WTC11 (cell line): Measurements from ENCODE around the gene WDPCP. TPM values are rescaled to one million over a fixed set of nuclear protein-coding genes. Genes with fewer than 3 reads are reported as not detected.

Source experiments
- ATAC-seq: fragments of 200-7000 bp; cut with Tn5 transposase; 2 replicates; pipeline ENCODE4 v1.10.0; 2021; ENCODE audit warnings: mild to moderate bottlenecking, moderate library complexity
- CTCF ChIA-PET: fragments of 300-600 bp; sonication (Branson Sonifier 250); formaldehyde crosslinking; loops from one replicate; lab custom pipeline; 2021; ENCODE audit warnings: antibody characterized with exemption; lab: Charles Lee
- POLR2A ChIA-PET: fragments of 350-600 bp; sonication (Branson Sonifier 250); formaldehyde crosslinking; loops from one replicate; lab custom pipeline; 2021; ENCODE audit warnings: antibody characterized with exemption; lab: Charles Lee
- DNase-seq: peaks from one replicate; pipeline ENCODE4 v3.0.0; 2021; ENCODE audit warnings: low spot score
- H3K27ac Mint-ChIP-seq: 2 replicates; pipeline ENCODE4 v1.8.0; 2021; ENCODE audit warnings: mixed read lengths
- H3K27me3 Mint-ChIP-seq: 2 replicates; pipeline ENCODE4 v1.8.0; 2021; ENCODE audit warnings: low read depth, mild to moderate bottlenecking, moderate library complexity, mixed read lengths
- H3K36me3 Mint-ChIP-seq: 2 replicates; pipeline ENCODE4 v1.8.0; 2021; ENCODE audit warnings: mixed read lengths
- H3K4me1 Mint-ChIP-seq: 2 replicates; pipeline ENCODE4 v1.8.0; 2022; ENCODE audit warnings: mixed read lengths
- H3K4me3 Mint-ChIP-seq: 2 replicates; pipeline ENCODE4 v1.8.0; 2021; ENCODE audit warnings: mild to moderate bottlenecking, moderate library complexity, mixed read lengths
- H3K9me3 Mint-ChIP-seq: 2 replicates; pipeline ENCODE4 v1.8.0; 2021; ENCODE audit warnings: mixed read lengths
- CREB1 ChIP-seq: sonication (generic); formaldehyde crosslinking; IDR thresholded peaks from 2 replicates; pipeline ENCODE4 v1.8.0; 2023; ENCODE audit warnings: mild to moderate bottlenecking, missing genetic modification reagents
- ESRRA ChIP-seq: sonication (generic); formaldehyde crosslinking; IDR thresholded peaks from 2 replicates; pipeline ENCODE4 v1.8.1; 2022; ENCODE audit warnings: mild to moderate bottlenecking, missing genetic modification reagents, borderline replicate concordance
- GTF2I ChIP-seq: fragments of 250-450 bp; sonication (Bioruptor Pico); conservative IDR thresholded peaks from 2 replicates; pipeline ENCODE4 v1.4.0; 2021; ENCODE audit warnings: mild to moderate bottlenecking
- JUN ChIP-seq: sonication (generic); formaldehyde crosslinking; IDR thresholded peaks from 2 replicates; pipeline ENCODE4 v1.8.0; 2023; ENCODE audit warnings: mild to moderate bottlenecking, missing genetic modification reagents
- NFATC4 ChIP-seq: fragments of 250-450 bp; sonication (Bioruptor Pico); IDR thresholded peaks from 2 replicates; pipeline ENCODE4 v1.9.0; 2021; ENCODE audit warnings: mild to moderate bottlenecking
- NFE2L1 ChIP-seq: sonication (generic); formaldehyde crosslinking; IDR thresholded peaks from 2 replicates; pipeline ENCODE4 v1.8.1; 2023; ENCODE audit warnings: missing genetic modification reagents
- OVOL2 ChIP-seq: fragments of 250-450 bp; sonication (Bioruptor Pico); IDR thresholded peaks from 2 replicates; pipeline ENCODE4 v1.9.0; 2021; ENCODE audit warnings: mild to moderate bottlenecking, borderline replicate concordance
- ZBTB43 ChIP-seq: sonication (generic); formaldehyde crosslinking; IDR thresholded peaks from 2 replicates; pipeline ENCODE4 v1.8.1; 2023; ENCODE audit warnings: mild to moderate bottlenecking, missing genetic modification reagents
- ZNF263 ChIP-seq: sonication (generic); formaldehyde crosslinking; IDR thresholded peaks from 2 replicates; pipeline ENCODE4 v1.8.1; 2022; ENCODE audit warnings: low read depth, mild to moderate bottlenecking, moderate library complexity, missing genetic modification reagents
- ZNF317 ChIP-seq: sonication (generic); formaldehyde crosslinking; IDR thresholded peaks from 2 replicates; pipeline ENCODE4 v1.8.1; 2023; ENCODE audit warnings: low read depth, mild to moderate bottlenecking, moderate library complexity, missing genetic modification reagents, borderline replicate concordance
- total RNA-seq: library from RNA; stranded (reverse); gene quantifications from 3 replicates; pipeline ENCODE4 v1.2.3, GENCODE V29; 2021
- TF ChIP-seq, protein P1 (sequence below): sonication (generic); formaldehyde crosslinking; IDR thresholded peaks from 2 replicates; pipeline ENCODE4 v1.8.0; 2022; ENCODE audit warnings: mild to moderate bottlenecking, missing genetic modification reagents
- TF ChIP-seq, protein P2 (sequence below): sonication (generic); formaldehyde crosslinking; IDR thresholded peaks from 2 replicates; pipeline ENCODE4 v1.8.1; 2023; ENCODE audit warnings: mild to moderate bottlenecking, moderate library complexity, missing genetic modification reagents
- TF ChIP-seq, protein P3 (sequence below): sonication (generic); formaldehyde crosslinking; conservative IDR thresholded peaks from 2 replicates; pipeline ENCODE4 v1.8.1; 2023; ENCODE audit warnings: mild to moderate bottlenecking, low read depth, missing genetic modification reagents, moderate library complexity
- TF ChIP-seq, protein P4 (sequence below): sonication (generic); formaldehyde crosslinking; IDR thresholded peaks from 2 replicates; pipeline ENCODE4 v1.8.1; 2022; ENCODE audit warnings: missing genetic modification reagents, borderline replicate concordance

WDPCP gene
- total RNA-seq, 1 experiment from 2014 or later = 10.9 TPM

- H3K27me3 Mint-ChIP-seq = no peaks in the 10 kb centered on the region
- H3K4me3 Mint-ChIP-seq = no peak overlapping the region
- H3K4me1 Mint-ChIP-seq = peaks cover 29% of the 10 kb centered on the region
- H3K9me3 Mint-ChIP-seq = peaks cover 11% of the 10 kb centered on the region
- TF ChIP-seq CREB1 = no peak
- H3K27ac Mint-ChIP-seq = peak overlapping the region; percentile 24; the same call in 1 of the 2 replicates
- ATAC-seq (peak; percentile 72), DNase-seq (no peak)
- POLR2A ChIA-PET = interaction anchor here (2.2 kb wide), 1 partner anchor 10 kb away, joined by 8 read pairs; the partner anchor contains the start of genes MDH1 and WDPCP
- peaks cover 9% of the 10 kb centered on the region for H3K36me3 Mint-ChIP-seq
- CTCF ChIA-PET = interaction anchor here (2.2 kb wide), 1 partner anchor 9 kb away, joined by 6 read pairs; the partner anchor contains the start of genes MDH1 and WDPCP
These were observed 9.5 kb downstream of the WDPCP start for GRCh38 chr2:63578767-63579166.

GRCh38 chr2:63576546-63576945 is 11.7 kb downstream of the WDPCP start:
- Mint-ChIP-seq H3K36me3 (peaks cover 19% of the 10 kb centered on the region), H3K27me3 (no peaks in the 10 kb centered on the region), H3K27ac (peak overlapping the region; percentile 48; the same call in 1 of the 2 replicates), H3K4me1 (peaks cover 35% of the 10 kb centered on the region), H3K9me3 (peaks cover 21% of the 10 kb centered on the region), H3K4me3 (no peak overlapping the region)
- POLR2A ChIA-PET = no interaction called here
- ATAC-seq (no peak), DNase-seq (no peak)
- CTCF ChIA-PET = no interaction called here
- TF ChIP-seq ZNF317 (CRISPR knock-in tag) = no peak
- TF ChIP-seq OVOL2 (CRISPR knock-in tag) = no peak
- TF ChIP-seq NFATC4 (CRISPR knock-in tag) = no peak
- TF ChIP-seq, protein P1, sequence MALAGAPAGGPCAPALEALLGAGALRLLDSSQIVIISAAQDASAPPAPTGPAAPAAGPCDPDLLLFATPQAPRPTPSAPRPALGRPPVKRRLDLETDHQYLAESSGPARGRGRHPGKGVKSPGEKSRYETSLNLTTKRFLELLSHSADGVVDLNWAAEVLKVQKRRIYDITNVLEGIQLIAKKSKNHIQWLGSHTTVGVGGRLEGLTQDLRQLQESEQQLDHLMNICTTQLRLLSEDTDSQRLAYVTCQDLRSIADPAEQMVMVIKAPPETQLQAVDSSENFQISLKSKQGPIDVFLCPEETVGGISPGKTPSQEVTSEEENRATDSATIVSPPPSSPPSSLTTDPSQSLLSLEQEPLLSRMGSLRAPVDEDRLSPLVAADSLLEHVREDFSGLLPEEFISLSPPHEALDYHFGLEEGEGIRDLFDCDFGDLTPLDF = no peak
- no peak for TF ChIP-seq GTF2I (CRISPR knock-in tag)
- TF ChIP-seq, protein P2, sequence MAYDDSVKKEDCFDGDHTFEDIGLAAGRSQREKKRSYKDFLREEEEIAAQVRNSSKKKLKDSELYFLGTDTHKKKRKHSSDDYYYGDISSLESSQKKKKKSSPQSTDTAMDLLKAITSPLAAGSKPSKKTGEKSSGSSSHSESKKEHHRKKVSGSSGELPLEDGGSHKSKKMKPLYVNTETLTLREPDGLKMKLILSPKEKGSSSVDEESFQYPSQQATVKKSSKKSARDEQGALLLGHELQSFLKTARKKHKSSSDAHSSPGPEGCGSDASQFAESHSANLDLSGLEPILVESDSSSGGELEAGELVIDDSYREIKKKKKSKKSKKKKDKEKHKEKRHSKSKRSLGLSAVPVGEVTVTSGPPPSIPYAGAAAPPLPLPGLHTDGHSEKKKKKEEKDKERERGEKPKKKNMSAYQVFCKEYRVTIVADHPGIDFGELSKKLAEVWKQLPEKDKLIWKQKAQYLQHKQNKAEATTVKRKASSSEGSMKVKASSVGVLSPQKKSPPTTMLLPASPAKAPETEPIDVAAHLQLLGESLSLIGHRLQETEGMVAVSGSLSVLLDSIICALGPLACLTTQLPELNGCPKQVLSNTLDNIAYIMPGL (CRISPR knock-in tag) = no peak
- no peak for TF ChIP-seq ESRRA (CRISPR knock-in tag)
- TF ChIP-seq, protein P3, sequence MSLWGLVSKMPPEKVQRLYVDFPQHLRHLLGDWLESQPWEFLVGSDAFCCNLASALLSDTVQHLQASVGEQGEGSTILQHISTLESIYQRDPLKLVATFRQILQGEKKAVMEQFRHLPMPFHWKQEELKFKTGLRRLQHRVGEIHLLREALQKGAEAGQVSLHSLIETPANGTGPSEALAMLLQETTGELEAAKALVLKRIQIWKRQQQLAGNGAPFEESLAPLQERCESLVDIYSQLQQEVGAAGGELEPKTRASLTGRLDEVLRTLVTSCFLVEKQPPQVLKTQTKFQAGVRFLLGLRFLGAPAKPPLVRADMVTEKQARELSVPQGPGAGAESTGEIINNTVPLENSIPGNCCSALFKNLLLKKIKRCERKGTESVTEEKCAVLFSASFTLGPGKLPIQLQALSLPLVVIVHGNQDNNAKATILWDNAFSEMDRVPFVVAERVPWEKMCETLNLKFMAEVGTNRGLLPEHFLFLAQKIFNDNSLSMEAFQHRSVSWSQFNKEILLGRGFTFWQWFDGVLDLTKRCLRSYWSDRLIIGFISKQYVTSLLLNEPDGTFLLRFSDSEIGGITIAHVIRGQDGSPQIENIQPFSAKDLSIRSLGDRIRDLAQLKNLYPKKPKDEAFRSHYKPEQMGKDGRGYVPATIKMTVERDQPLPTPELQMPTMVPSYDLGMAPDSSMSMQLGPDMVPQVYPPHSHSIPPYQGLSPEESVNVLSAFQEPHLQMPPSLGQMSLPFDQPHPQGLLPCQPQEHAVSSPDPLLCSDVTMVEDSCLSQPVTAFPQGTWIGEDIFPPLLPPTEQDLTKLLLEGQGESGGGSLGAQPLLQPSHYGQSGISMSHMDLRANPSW (CRISPR knock-in tag) = no peak
- TF ChIP-seq ZNF263 (CRISPR knock-in tag) = no peak
- TF ChIP-seq ZBTB43 (CRISPR knock-in tag) = no peak
- TF ChIP-seq, protein P4, sequence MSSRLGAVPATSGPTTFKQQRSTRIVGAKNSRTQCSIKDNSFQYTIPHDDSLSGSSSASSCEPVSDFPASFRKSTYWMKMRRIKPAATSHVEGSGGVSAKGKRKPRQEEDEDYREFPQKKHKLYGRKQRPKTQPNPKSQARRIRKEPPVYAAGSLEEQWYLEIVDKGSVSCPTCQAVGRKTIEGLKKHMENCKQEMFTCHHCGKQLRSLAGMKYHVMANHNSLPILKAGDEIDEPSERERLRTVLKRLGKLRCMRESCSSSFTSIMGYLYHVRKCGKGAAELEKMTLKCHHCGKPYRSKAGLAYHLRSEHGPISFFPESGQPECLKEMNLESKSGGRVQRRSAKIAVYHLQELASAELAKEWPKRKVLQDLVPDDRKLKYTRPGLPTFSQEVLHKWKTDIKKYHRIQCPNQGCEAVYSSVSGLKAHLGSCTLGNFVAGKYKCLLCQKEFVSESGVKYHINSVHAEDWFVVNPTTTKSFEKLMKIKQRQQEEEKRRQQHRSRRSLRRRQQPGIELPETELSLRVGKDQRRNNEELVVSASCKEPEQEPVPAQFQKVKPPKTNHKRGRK = no peak
- TF ChIP-seq NFE2L1 (CRISPR knock-in tag) = no peak
- TF ChIP-seq JUN (CRISPR knock-in tag) = no peak
